NCI-H748 treated with DMSO at 0.1 percent for 48 hours (cell line): ENCODE data around the gene CER1.
A peak's percentile ranks its signal among the peaks of the same experiment; 100 is the strongest.

Experiments
- DNase-seq: peaks from one replicate; lab custom pipeline; 2025; lab: John Stamatoyannopoulos, UW

Gene CER1, protein sequence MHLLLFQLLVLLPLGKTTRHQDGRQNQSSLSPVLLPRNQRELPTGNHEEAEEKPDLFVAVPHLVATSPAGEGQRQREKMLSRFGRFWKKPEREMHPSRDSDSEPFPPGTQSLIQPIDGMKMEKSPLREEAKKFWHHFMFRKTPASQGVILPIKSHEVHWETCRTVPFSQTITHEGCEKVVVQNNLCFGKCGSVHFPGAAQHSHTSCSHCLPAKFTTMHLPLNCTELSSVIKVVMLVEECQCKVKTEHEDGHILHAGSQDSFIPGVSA

DNA sequence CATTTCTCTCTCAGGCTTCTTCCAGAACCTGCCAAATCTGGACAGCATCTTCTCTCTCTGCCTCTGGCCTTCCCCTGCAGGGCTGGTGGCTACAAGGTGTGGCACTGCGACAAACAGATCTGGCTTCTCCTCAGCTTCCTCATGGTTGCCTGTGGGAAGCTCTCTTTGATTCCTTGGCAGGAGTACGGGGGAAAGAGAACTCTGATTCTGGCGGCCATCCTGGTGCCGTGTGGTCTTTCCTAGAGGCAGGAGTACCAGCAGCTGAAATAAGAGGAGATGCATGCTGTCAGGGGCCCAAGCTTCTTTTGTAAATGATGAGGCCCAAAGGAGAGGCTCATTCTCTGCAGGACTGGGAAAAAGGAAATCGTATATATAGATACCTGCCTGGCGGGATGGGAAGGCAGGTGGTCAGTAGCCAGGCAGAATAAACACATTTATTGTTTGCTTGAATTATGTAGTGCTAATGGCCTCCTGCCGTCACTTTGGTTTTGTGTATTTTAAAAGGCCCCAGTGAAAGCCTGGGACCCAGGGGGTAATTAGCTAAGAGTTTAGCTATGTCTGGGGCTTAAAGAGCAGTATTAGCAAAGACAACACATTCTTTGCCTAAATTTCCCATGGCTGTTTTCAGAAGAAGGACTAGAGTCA is at the start of gene CER1:
TSS of gene CER1 (minus strand) at position 343 of the 645 bp plus-strand sequence. CDS start at position 282, 61 bp downstream.
- peak; percentile 98 for DNase-seq

DNA sequence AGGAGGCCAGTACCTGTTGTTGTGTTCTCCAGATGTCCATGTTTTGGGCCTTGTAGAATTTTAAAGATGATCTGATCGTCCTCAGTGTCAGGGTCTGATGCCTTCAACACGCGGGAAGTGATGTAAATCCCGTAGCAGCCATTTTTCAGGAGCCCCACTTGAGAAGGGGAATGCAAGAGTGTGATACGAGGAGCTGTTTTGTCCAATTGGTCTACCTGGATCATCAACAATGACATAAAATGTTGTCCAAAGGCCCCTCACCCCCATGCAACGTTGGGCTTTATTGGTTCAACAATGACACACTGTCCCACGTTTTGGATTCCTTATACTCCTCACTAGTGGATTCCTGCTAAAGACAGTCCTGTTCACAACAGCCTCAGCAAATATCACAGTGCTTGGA is 48.1 kb upstream of the CER1 start:
- DNase-seq, result no peak

DNA sequence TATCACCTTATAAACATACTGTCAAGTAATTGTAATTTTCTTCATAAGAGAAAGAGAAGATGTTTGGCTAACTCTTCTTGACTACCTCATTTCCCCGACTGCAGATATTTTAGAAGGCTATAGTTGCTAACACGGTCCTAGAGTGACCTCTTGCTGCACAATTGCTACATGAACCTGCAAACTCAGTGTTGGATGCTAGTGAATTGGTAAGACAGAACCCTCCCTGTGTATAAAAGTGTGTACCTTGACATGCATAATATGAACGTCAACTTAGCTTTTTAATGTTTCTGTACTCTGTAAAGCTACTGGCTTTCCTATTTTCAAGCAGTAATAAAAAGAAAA is 46.7 kb upstream of the CER1 start:
- DNase-seq, result peak; percentile 74

DNA sequence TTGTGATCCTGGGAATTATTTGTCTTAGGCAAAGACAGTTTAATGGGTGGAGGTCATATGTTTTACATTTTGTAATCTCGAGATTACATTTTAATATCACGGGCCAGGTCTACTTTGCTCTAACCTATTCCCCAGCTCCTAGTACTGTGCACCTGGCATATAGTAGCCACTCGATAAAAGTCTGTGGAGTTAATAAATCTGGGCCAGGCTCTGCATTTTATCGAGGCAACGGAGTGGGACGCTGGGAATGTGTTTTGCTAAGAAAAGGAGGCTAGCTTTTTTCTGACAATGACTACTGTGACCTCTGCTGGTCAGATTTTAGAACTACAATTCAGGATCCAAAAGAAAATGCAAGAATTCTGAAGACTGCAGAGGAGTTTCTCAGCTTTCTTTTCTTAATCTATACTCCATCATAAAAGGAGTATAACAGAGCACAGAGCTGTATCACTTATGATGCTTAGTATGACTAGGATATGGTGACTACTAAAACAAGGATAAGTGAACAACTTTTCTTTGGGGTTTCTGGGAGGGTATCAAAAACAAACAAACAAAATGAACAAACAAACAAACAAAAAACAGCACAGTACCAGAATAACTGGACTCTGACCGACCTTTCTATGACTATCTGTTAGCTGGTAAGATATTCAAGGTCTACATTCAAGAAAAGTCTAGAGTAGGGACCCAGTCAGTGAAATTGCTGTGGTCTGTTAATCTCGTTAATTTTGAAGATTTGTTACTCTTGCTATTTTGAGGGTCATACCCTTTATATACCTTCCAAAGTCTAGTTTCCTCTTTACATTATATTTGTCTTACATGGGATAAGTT is 46.1 kb upstream of the CER1 start:
- peak; percentile 67 for DNase-seq

DNA sequence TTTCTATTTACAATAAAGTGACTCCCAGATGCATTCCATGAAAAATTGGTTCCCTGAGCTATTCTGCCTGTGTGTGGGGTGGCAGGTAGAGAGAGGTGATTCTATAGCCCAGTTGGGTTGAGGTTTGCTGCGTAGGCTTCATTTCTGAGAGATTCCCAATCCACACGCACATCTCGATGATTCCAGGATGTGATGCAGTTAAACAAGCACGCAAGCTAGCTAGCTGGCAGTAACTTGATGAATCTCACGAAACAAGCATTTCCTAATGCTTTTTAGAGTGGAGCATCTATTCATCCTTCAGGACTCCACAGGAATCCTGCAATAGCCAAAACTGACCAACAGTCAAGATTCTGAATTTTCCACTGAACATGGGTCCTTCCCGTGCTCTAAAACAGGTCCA is 43.8 kb upstream of the CER1 start:
- DNase-seq, result no peak

DNA sequence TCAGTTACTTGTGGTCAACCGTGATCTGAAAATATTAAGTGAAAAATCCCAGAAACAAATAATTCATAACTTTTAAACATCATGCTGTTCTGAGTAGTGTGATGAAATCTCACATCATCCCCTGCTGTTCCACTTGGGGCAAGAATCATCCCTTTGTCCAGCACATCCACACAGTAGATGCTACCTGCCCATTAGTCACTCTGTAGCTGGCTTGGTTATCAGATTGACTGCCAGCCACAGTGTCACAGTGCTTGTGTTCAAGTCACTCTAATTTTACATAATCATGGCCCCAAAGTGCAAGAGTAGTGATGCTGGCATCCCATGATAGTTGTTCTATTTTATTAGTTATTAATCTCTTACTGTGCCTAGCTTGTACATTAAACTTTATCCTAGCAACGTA is 39.1 kb upstream of the CER1 start:
- no peak for DNase-seq

DNA sequence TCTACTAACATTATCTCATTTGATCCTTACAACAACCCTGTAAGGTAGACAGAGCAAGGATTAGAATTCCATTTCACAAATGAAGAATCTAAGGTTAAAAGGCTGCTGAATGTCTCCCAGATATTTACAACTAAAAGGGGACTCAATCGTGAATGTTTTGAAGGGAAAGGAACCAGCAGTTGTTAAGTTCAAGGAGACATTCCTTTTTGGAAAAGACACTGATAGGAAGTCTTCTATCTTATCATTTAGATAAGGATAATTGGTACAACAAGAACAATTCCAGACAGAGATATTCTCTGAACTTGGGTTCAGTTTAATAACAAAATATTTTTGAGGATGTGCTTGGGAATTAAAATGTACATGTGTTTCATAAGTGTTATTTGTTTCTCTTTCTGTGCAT is 37.5 kb upstream of the CER1 start:
- DNase-seq, result no peak

DNA sequence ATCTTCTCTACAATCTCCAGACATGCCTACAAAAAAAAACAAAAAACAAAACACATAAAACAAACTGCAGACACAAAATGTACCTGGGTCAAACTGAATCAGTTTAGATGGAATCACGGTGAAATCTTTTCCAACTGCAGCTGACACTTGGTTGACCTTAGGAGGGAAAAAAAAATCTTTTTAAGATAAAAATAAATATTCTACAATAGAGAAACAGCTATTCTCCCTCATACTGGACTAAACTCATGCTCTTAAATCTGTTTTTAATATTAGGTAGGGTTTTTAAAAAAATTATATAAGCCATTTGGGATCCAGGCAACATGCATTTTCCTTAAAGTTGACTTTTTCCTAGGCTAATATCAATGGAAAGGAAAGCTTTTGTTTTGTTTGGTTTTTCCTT is 33.8 kb upstream of the CER1 start:
- DNase-seq, result no peak

DNA sequence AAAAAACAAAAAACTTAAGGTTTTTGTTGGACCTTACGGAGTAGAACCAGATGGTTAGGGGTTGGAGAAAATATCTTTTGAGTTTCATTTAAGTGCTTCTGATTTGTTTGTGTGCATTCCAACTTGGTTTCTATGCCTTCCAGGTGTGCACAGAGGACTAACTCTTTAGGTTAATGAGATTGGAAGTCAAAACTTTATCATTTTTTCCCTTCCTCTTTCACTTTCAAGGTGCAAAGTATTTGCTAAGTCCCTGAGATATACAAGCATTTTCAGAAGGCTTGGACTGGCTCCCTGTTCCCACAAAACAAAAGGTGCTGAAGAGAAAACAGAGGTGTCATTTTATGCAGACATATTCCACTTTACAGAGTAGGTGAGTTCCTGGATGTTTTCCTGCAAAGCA is 30.3 kb upstream of the CER1 start:
- DNase-seq, result no peak

DNA sequence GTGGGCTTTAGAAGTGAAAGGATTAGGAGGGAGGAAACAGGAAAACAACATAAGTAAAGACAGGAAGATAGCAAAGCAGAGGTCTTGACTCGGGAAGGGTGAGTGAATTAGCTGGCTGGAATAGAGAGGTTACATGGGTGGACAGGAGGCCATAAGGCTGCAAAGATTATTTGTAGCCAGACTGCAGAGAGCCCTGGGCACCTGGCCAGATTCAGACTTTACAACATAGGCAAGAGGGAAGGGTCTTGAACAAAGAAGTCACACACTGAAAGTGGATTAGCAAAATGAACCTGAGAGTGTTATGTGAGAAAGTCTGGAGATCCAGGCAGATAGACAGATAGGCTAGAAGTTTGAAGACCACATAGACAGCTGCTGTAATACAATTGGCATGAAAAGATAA is 29.7 kb upstream of the CER1 start:
- no peak for DNase-seq

DNA sequence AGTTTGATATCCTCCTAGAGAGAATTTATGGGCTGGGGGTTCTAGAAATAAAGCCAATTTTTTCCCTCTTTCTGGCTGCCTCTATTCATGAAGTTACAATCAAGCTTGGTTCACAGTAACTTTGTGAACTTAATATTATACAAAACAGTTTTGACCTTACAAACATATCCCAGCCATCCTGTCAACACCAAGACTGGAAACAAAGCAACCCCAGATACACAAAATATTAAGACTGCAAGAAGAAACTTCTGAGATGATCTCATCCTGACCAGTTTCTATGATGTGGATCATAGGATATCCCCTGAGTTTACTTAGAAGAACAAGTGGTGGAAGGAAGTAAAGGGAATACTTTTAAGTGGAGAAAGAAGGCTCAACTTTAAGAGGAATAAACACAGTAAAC is 28.3 kb upstream of the CER1 start:
- no peak for DNase-seq

DNA sequence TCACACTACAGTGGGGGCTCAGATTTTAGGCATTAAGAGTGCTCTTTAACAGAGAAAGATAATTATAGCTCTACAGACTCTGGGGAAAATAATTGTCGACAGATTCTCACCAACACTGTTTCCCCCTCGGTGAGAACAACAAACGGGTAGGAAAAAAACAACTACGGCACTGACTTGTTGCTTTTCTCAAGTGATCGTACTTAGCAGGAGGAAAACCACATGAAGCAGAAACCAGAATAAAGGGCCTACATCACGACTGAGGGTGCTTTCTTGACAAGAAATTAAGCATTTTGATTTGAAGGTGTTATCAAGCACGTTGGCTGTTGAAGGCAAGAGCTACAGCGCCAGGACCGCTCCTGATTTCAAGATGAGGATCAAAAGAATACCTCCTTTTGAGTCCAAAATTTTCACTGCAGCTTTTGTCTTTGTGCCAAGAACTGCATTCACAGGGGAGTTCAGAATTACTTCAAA is 27.2 kb upstream of the CER1 start:
- DNase-seq, result no peak

DNA sequence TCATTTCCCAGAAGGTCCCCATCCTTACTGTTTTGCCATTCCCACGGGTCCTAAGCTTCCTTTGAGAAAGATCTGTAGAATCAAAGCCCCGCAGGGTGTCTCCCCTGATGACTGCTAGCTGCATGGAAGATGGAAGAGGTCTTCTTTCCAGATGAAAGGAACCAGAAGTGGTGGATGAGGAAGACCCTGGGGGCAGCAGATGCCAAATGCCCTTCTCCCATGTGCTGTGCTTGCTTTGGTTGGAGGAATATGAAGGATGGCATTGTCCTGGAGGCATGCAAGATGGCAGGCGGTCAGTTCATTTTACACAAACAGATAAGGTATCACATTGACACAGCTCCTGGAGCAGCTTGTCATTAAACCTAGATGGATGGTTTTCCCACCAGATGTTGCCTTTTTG is 25.8 kb upstream of the CER1 start:
- no peak for DNase-seq

DNA sequence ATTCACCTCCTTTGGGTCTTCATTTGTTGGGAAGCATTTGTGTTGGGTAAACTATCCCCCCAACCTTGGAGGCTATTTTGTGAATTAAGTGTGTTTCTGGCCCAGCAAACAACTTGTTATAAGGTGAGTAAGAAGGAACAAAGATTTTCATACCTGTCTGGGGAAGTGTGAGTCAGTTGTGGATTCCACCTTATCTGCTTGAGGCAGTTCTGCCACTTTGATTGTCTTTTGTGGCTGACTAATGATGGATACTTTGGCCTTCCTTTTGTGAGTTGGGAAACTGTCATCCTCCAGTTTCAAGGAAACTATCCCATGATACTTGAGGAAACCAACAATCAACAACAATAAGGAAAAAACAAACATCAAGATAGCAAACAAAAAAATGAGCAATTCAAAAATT is 24.6 kb upstream of the CER1 start:
- no peak for DNase-seq

DNA sequence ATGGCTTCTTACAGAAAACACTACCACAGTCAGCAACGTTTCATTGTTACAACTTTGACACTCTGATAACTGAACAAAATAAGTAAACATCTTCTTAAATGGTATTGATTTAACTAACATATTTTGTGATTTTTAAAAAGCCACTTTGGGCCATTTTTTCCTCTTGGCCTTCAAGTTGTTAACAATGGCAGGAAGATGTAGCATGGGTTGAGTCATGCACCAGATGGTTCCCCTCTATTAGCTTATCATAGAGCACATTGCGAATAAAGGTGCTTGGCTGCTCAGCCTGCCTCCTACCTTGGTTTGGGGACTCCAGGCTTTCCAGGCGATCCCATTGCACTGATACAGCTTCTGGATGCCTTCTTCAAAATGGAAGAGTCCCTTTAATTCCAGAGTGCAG is 24.1 kb upstream of the CER1 start:
- no peak for DNase-seq

DNA sequence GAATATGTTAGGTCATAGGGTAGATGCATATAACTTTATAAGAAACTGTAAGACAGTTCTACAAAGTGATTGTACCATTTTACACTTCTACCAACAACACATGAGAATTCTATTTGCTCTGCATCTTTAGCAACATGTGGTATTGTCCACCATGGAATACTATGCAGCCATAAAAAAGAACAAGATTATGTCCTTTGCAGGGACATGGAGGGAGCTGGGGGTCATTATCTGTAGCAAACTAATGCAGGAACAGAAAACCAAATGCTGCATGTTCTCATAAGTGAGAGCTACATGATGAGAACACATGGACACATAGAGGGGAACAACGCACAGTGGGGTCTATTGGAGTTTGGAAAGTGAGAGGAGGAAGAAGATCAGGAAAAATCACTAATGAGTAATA is 22.2 kb upstream of the CER1 start:
- DNase-seq, result no peak

DNA sequence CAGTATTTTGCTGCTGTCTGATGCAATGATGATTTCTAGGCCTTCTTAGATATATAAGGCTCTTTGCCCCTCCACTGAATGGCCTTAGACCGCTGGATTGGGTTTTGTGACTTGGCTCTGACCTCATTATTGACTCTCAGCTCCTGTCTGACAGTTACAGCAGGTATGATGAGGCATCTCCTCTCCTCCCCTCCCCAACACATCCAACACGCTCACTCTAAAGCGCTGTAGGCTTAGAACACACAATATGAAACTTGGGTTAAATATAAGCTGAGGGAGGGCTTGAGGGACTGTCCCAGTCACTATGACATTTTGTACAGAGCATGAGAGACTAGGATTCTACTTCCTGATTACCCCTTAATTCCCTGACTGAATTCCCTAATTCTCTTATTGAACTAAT is 18.8 kb upstream of the CER1 start:
- no peak for DNase-seq

DNA sequence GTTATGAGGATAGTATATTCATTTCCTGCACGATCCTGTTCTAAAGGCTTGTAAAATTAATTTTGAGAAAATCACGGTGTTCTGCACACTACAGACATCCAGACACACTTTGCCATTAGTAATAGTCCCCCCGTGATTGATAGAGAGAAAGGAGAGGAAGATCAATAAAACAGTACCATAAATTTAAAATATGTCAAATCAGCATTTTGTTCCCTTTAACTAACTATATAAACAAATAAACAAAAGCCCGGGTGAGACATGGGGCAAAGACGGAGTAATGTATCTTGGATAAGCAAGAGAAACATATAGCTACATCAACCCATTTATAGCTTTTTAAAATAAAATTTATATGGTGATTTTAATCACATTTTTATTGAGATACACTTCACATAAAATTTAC is 10.6 kb upstream of the CER1 start:
- DNase-seq, result no peak

DNA sequence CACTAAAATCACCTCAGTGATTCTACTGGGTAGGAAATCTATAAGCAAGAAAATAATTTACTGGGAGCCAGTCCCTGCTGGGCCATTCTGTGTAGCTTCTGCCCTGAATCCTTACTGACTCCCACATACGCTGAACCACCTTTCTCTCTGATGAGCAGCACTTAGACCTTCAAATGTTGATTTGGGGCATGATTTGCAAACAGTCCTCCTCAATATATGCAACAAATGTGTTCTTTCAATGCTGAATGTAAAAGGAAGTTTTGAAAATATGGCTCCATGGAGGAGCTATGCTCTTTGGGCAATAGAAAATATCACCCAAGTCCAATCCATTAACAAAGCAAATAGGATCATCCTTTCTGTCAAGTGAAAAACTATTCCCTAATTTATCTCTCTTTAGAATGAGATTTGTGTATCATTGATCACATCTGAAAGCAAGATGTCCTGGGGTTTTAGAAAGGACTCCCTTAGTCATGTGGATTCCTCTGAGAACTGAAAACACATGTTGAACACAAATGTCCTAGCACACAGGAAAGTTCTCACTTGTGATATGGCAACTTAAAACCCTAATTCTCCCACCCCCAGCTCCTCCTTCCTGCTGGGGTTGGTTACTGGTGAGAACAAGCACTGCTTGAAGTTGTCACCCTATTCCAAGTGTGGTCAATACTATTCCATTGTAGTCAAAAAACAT is 8.9 kb upstream of the CER1 start:
- no peak for DNase-seq

DNA sequence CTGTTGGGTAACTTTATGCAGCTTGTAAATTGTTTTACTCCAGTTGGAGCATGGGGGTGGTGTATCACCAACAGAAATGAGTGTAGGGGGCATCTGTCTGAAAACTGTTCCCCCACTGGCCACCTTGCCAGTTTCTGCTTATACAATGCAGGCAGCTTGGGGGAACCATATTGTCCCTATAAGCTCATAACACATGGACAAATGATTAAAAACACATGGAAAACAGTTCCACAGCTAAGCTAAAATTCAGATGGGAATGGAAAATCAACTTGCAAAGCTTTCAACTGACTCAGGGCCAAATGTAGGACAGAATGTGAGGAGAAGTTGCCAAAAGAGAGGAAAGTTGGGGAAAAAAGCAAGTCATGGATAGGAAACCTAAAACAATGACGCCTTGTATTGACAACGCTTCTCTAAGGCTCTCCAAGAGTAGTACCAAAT is 7.9 kb upstream of the CER1 start:
- DNase-seq, result no peak

DNA sequence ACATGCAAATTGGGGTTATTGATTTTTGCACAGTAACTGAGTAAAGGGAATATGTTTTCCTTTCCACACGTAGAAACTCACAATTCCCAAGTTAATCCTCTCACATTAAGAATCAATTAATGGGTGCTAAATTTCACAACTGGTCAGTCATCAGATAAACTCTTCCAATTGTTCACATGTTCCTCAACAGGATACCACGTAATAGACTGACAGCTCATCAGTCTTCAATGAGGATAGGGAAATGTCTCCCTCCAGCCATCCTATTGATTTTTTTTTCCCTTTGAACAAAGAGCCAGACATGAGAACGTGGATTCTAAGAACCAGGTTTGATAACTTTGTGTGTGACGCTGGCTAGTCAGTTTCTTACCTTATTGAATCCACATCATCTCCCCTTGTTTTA is 768 bp upstream of the CER1 start:
- peak; percentile 23 for DNase-seq

DNA sequence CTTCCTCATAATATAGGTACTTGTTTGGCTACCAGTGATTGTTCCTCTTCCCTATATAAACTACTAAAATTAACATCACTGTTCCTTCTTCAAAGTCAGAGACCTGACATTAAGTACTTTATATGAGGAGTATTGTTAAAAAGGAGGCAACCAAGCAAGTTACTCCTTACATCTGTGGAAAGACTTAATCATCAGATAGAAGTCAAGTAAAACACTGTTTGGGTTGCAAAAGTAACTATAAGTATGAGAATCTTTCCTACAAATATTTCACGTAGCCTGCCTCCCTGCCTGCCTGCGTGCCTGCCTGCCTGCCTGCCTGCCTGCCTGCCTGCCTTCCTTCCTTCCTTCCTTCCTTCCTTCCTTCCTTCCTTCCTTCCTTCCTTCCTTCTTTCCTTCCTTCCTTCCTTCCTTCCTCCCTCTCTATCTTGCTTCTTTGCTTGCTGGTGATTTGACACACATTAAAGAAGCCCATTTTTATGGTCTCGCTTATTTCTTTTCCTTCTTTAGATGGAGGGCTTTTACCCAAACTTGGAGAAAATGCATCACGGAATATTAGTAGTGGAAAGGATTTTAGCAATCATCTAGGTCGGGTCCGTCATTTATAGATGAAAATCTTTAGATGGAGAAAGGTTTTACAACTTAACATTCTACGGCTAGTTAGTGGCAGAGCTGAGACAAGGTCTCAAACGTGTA is 3.2 kb downstream of the CER1 start:
- DNase-seq, result no peak
